Stimulated activated CD4-positive, alpha-beta T cell treated with anti-CD3 and anti-CD28 coated beads, TNF-alpha, amount 100 ng/mL, for 1 hour (primary cell): ENCODE results near the gene EFHC1.
"Not testable (repeated sequence)": the region's sequence is repeated elsewhere in the genome, so short reads cannot be mapped to it uniquely, and the experiment has no call there.

Experiments used
- DNase-seq, 3 donors: peaks; one replicate each; pipeline ENCODE4 v3.0.0-alpha.2; 2020; ENCODE audit warnings: low read depth in 3 of 3, low spot score in 1 of 3

Gene EFHC1

GRCh38 chr6:52433294-52433693, 13.2 kb downstream of the EFHC1 start:
- DNase-seq: not testable (repeated sequence)

GRCh38 chr6:52435345-52435744, 15.2 kb downstream of the EFHC1 start:
- no peak for DNase-seq

- DNase-seq: no peak
These were observed 18.8 kb downstream of the EFHC1 start for GRCh38 chr6:52438926-52439325.

GRCh38 chr6:52454556-52454955, 34.4 kb downstream of the EFHC1 start:
- no peak for DNase-seq

- DNase-seq: no peak
These were observed 37.0 kb downstream of the EFHC1 start for GRCh38 chr6:52457096-52457495.

GRCh38 chr6:52461194-52461593, 41.1 kb downstream of the EFHC1 start:
- DNase-seq: not testable (repeated sequence)

- no peak for DNase-seq
These were observed 54.0 kb downstream of the EFHC1 start for GRCh38 chr6:52474173-52474572.

GRCh38 chr6:52475307-52475706, 55.2 kb downstream of the EFHC1 start:
- no peak for DNase-seq

- no peak for DNase-seq
These were observed 62.9 kb downstream of the EFHC1 start for GRCh38 chr6:52482903-52483670.

- no peak for DNase-seq
These were observed 63.5 kb downstream of the EFHC1 start for GRCh38 chr6:52483671-52484003.

GRCh38 chr6:52489881-52490280, 69.7 kb downstream of the EFHC1 start:
- no peak for DNase-seq

GRCh38 chr6:52491203-52492069, 71.3 kb downstream of the EFHC1 start:
- DNase-seq: no peak

- DNase-seq: no peak
These were observed 73.5 kb downstream of the EFHC1 start for GRCh38 chr6:52493669-52494068.

GRCh38 chr6:52494298-52495072, 74.3 kb downstream of the EFHC1 start:
- DNase-seq: no peak

- no peak for DNase-seq
These were observed 75.8 kb downstream of the EFHC1 start for GRCh38 chr6:52495922-52496321.

- DNase-seq: no peak
These were observed 76.5 kb downstream of the EFHC1 start for GRCh38 chr6:52496631-52497030.

GRCh38 chr6:52497652-52498408, 77.7 kb downstream of the EFHC1 start:
- no peak for DNase-seq

- DNase-seq: no peak
These were observed 78.4 kb downstream of the EFHC1 start for GRCh38 chr6:52498538-52499017.

GRCh38 chr6:52499026-52499425, 78.9 kb downstream of the EFHC1 start:
- no peak for DNase-seq

- DNase-seq: no peak
These were observed 79.6 kb downstream of the EFHC1 start for GRCh38 chr6:52499681-52500236.
